Upper lobe of right lung (tissue), 1 donor: ENCODE data around the gene TBX21. TPM values are rescaled to one million over a fixed set of nuclear protein-coding genes. Genes with fewer than 3 reads are reported as not detected.
"Not testable (repeated sequence)": the region's sequence is repeated elsewhere in the genome, so short reads cannot be mapped to it uniquely, and the experiment has no call there.

ENCODE experiments used
- ATAC-seq: fragments of 200-7000 bp; cut with Tn5 transposase; one replicate; pipeline ENCODE4 v1.9.1; 2020; ENCODE audit warnings: mild to moderate bottlenecking, moderate library complexity
- DNase-seq: peaks from one replicate; pipeline ENCODE4 v3.0.0-alpha.2; 2020
- H3K27ac ChIP-seq: fragments of 200-600 bp; one replicate; pipeline ENCODE4 v1.8.0; 2022
- H3K27me3 ChIP-seq: fragments of 200-600 bp; one replicate; pipeline ENCODE4 v1.8.0; 2022; ENCODE audit warnings: mild to moderate bottlenecking
- H3K36me3 ChIP-seq: fragments of 200-600 bp; one replicate; pipeline ENCODE4 v1.8.0; 2022
- H3K4me1 ChIP-seq: fragments of 200-600 bp; one replicate; pipeline ENCODE4 v1.8.0; 2022
- H3K4me3 ChIP-seq: fragments of 200-600 bp; one replicate; pipeline ENCODE4 v1.8.0; 2022; ENCODE audit warnings: mild to moderate bottlenecking
- H3K9me3 ChIP-seq: fragments of 200-600 bp; one replicate; pipeline ENCODE4 v1.8.0; 2022
- intact Hi-C: fragments of 100-400 bp; cut with DNase I; formaldehyde crosslinking; loops from one replicate; pipeline ENCODE4 v1.11.0; 2022
- total RNA-seq: library from RNA; stranded (reverse); fragmentation: NEBNext Ultra II Directional; extraction: Animal tissue kit (Norgen Biotek cat#: 25700); gene quantifications from one replicate; pipeline ENCODE4 v1.2.1, GENCODE V29; 2021
- TF ChIP-seq, protein P1 (sequence below): fragments of 200-600 bp; IDR thresholded peaks from one replicate; pipeline ENCODE4 v1.8.0; 2022; ENCODE audit warnings: antibody characterized with exemption
- donor health status: DM: no; HTN: yes; CAD: no; lungs with severe emphysema.

Gene TBX21
- total RNA-seq, 1 donor from 2014 or later = 3.9 TPM

DNA sequence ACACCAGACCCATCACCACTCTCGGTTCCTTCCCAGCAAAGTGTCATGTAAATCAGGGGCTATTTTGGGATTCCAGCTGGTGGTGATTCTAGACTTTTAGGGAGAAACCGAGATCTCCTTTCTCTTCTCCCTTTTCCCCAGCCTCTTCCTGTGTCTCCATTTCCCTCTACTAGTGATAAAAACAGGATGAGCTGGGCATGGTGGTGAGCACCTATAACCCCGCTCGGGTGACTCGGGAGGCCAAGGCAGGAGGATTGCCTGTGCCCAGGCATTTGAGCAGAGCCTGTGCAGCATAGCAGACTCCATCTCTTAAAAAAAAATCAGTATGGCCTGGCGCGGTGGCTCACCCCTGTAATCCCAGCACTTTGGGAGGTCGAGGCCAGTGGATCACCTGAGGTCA lies 6.1 kb downstream of the TBX21 start:
- no peak overlapping the region for H3K4me3 ChIP-seq
- no peaks in the 10 kb centered on the region for H3K9me3 ChIP-seq
- no peaks in the 10 kb centered on the region for H3K4me1 ChIP-seq
- TF ChIP-seq, protein P1, sequence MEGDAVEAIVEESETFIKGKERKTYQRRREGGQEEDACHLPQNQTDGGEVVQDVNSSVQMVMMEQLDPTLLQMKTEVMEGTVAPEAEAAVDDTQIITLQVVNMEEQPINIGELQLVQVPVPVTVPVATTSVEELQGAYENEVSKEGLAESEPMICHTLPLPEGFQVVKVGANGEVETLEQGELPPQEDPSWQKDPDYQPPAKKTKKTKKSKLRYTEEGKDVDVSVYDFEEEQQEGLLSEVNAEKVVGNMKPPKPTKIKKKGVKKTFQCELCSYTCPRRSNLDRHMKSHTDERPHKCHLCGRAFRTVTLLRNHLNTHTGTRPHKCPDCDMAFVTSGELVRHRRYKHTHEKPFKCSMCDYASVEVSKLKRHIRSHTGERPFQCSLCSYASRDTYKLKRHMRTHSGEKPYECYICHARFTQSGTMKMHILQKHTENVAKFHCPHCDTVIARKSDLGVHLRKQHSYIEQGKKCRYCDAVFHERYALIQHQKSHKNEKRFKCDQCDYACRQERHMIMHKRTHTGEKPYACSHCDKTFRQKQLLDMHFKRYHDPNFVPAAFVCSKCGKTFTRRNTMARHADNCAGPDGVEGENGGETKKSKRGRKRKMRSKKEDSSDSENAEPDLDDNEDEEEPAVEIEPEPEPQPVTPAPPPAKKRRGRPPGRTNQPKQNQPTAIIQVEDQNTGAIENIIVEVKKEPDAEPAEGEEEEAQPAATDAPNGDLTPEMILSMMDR = no peak
- no peak for DNase-seq
- H3K36me3 ChIP-seq = no peaks in the 10 kb centered on the region
- intact Hi-C loops = no loop called here
- no peak overlapping the region for H3K27ac ChIP-seq
- ATAC-seq = no peak
- H3K27me3 ChIP-seq = peaks cover 20% of the 10 kb centered on the region

DNA sequence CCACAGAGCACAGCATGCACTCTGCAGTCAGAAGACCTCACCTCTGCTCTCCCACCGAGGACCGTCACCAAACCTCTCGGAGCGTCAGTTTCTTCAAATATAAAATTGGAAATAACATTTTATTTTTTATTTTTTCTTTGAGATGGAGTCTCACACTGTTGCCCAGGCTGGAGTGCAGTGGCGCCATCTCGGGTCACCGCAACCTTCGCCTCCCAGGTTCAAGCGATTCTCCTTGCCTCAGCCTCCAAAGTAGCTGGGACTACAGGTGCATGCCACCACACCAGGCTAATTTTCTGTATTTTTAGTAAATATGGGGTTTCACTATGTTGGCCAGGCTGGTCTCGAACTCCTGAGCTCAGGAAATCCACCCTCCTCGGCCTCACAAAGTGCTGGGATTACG lies 6.9 kb downstream of the TBX21 start:
- ATAC-seq, intact Hi-C loops, H3K9me3 ChIP-seq, H3K4me3 ChIP-seq, H3K36me3 ChIP-seq, DNase-seq, H3K4me1 ChIP-seq, H3K27ac ChIP-seq: not testable (repeated sequence)
- peaks cover 23% of the 10 kb centered on the region for H3K27me3 ChIP-seq

DNA sequence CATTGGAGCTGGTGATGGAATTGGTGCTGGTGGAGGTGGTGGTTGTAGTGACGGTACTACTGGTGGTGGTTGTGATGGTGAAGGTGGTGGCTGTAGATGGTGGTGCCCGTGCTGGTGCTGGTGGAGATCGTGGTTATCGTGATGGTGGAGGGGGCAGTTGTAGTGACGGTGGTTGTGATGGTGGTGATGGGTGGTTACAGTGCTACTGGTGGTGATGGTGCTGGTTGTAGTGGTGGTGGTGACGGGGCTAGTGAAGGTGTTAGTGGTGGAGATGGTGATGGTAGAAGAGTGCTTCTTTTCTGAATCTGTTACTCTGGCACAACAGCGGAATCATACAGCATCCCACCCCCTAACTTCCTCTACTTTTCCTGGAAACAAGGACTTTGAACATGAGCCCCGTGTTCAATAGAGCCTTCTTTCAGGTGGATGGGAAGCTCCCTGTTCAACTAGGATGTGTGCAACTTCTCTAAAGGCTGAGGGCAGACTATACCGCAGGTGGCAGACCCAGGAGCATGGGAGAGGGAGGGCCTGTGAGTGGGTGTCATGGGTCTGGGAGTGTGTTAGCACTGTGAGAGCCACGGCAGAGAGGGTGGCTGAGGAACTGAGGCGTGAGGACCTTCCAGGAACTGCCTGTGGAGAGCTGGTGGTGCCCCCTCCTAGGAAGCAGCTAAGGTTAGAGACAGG lies 8.2 kb downstream of the TBX21 start:
- no peaks in the 10 kb centered on the region for H3K9me3 ChIP-seq
- peaks cover 31% of the 10 kb centered on the region for H3K27me3 ChIP-seq
- H3K36me3 ChIP-seq = no peaks in the 10 kb centered on the region
- H3K4me1 ChIP-seq = no peaks in the 10 kb centered on the region
- DNase-seq = no peak
- ATAC-seq = no peak
- intact Hi-C loops = no loop called here
- no peak overlapping the region for H3K4me3 ChIP-seq
- H3K27ac ChIP-seq = no peak overlapping the region
- TF ChIP-seq, protein P1 = no peak

DNA sequence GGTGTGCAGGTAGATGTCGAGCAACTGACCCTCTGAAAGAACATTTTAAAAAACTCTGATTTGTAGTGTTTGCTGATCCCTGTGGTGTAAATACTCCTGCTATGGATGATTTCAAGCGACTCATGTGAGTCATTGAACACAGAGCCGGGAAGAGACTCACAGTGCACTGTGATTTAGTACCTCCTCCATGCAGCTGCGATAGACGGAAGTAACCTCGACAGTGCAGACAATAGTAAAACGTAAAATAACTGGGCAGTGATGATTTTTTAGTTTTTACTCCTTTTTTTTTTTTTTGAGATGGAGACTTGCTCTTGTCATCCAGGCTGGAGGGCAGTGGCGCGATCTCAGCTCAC lies 8.7 kb downstream of the TBX21 start:
- Histone ChIP-seq H3K36me3 (no peaks in the 10 kb centered on the region), H3K4me1 (no peaks in the 10 kb centered on the region), H3K27ac (no peak overlapping the region), H3K9me3 (no peaks in the 10 kb centered on the region), H3K27me3 (peaks cover 34% of the 10 kb centered on the region), H3K4me3 (no peak overlapping the region)
- intact Hi-C loops = no loop called here
- TF ChIP-seq, protein P1 = no peak
- no peak for ATAC-seq
- DNase-seq = no peak

DNA sequence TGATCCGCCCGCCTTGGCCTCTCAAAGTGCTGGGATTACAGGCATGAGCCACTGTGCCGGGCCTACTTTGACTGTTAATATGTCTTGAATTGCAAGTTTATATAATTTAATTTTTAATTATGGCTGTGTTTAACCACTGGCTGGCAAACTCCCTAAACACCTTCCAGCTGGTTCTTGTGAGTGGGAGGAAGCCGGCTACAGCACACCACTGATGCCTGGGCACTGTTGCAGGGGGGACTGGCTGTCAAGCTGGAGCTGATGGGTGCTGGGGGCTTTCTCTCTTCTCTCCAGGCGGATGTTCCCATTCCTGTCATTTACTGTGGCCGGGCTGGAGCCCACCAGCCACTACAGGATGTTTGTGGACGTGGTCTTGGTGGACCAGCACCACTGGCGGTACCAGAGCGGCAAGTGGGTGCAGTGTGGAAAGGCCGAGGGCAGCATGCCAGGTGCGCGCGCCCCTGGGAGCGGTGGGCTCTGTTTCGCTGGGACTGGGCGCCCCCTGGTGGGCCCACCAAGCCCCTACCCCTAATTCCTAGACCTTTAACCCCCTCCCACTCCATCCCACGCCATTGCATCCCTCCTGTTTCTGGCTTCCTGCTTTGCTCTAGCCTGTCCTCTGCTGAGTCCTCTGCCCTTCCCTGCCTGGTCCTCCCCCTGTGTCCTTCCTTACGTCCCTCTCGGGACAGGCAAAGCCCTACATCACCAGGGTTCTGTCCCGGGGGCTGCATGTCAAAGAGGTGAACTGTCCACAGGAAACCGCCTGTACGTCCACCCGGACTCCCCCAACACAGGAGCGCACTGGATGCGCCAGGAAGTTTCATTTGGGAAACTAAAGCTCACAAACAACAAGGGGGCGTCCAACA lies 9.5 kb downstream of the TBX21 start:
- TF ChIP-seq, protein P1 = peak; percentile 15
- DNase-seq (no peak), ATAC-seq (peak; percentile 44)
- Histone ChIP-seq H3K36me3 (no peaks in the 10 kb centered on the region), H3K4me1 (no peaks in the 10 kb centered on the region), H3K4me3 (no peak overlapping the region), H3K27ac (no peak overlapping the region), H3K9me3 (no peaks in the 10 kb centered on the region), H3K27me3 (peaks cover 34% of the 10 kb centered on the region)
- intact Hi-C loops = no loop called here
